Measurements from ENCODE around the gene CADPS.

CADPS gene

DNA sequence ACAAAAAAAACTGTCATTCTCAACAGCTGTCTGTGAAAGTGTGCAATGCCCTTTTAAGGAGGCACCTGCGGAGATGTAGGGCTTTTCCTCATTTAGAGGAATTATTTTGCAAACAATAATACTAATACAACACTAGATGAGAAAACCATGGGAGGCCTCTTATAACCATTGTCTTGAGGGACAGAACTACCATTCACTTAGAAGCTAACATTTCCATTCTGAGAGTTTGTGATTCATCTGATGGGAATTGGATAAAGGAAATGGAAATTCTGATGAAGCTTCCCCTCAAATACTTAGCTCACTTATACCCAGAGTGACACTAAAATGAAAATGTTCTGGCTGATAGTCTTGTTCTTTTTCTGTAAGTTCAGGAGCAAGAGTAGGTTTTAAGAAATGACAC lies 147.7 kb downstream of the CADPS start:
- TF ChIP-seq, protein P1, sequence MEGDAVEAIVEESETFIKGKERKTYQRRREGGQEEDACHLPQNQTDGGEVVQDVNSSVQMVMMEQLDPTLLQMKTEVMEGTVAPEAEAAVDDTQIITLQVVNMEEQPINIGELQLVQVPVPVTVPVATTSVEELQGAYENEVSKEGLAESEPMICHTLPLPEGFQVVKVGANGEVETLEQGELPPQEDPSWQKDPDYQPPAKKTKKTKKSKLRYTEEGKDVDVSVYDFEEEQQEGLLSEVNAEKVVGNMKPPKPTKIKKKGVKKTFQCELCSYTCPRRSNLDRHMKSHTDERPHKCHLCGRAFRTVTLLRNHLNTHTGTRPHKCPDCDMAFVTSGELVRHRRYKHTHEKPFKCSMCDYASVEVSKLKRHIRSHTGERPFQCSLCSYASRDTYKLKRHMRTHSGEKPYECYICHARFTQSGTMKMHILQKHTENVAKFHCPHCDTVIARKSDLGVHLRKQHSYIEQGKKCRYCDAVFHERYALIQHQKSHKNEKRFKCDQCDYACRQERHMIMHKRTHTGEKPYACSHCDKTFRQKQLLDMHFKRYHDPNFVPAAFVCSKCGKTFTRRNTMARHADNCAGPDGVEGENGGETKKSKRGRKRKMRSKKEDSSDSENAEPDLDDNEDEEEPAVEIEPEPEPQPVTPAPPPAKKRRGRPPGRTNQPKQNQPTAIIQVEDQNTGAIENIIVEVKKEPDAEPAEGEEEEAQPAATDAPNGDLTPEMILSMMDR (IDR thresholded peaks at IDR 0.05; ENCODE audit: insufficient read depth, low read depth, low read length, missing control alignments), result no peak
- H3K4me3 ChIP-seq (ENCODE audit: low read depth, low read length), result no peak overlapping the region
- DNase-seq (ENCODE audit: low read depth), result no peak

DNA sequence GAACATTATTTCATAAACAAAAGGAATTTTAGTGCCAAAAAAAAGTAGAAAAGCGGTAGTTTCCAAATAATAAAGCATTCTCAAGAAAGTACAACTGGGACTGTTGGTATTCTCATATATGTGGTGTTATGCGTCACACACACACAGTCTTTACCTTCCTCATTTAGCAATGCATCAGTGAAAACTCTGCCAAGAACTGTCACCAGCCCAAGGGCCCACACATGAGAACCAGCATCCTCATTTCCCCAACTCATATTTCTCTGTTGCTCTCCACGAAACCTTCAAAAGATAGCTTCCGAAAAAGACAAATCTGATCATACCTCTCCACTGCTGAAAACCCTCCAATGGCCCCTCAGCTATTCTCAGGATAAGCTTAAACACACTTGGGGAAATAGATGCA lies 150.7 kb downstream of the CADPS start:
- H3K4me3 ChIP-seq (ENCODE audit: low read depth, low read length), result no peak overlapping the region
- TF ChIP-seq, protein P1 (IDR thresholded peaks at IDR 0.05; ENCODE audit: insufficient read depth, low read depth, low read length, missing control alignments), result no peak
- no peak for DNase-seq (ENCODE audit: low read depth)

DNA sequence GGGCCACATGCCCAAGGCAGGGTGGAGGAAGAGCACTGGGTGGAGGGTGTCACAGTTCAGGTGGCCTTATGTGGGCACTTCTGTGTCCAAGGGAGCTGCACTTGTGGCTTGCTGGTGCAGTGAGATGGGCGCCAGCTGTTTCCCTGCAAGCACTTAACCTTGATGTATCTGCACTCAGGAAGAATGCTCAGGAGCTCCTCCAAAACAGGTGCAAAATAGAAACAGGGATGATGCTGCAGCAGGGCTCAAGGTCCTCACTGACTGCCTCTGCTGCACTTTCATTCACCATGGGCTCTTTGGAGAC lies 151.3 kb downstream of the CADPS start:
- TF ChIP-seq, protein P1 (IDR thresholded peaks at IDR 0.05; ENCODE audit: insufficient read depth, low read depth, low read length, missing control alignments), result no peak
- H3K4me3 ChIP-seq (ENCODE audit: low read depth, low read length), result no peak overlapping the region
- no peak for DNase-seq (ENCODE audit: low read depth)

DNA sequence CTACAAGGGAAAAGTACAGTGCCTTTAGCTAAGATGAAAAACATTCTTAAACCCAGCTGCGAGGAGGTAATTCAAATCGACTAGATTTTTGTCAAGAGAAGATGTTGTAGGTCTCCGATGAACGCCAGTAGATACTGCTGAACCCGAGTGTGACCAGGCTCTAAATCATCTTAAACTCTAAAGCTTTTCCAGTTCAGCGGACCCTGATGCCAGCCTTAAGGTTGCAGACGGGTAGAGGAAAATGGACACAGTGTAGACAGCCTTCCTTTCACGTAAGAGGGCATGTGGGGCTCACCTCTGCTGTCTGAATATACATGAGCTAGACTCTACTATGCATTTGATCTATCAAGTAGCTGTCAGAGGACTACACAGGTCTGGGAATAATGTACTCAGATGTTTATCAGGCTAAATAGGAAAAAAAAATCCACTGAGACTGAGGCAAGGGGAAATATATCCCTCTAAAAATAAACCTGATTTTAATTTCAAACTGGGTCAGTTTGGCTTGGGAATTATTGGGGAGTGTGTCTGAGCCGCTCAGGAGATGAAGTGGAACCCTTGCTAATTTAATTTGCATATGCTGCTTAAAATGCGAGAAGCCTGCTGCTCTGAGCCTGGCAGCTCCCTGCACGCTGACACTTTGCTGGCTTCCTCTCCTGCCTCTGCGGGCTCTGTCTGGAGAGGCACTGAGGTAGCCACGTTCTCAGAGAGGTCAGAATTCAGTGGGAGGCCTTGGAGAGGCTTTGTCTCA lies 151.9 kb downstream of the CADPS start:
- DNase-seq (ENCODE audit: low read depth), result no peak
- TF ChIP-seq, protein P1 (IDR thresholded peaks at IDR 0.05; ENCODE audit: insufficient read depth, low read depth, low read length, missing control alignments), result no peak
- H3K4me3 ChIP-seq (ENCODE audit: low read depth, low read length), result no peak overlapping the region

DNA sequence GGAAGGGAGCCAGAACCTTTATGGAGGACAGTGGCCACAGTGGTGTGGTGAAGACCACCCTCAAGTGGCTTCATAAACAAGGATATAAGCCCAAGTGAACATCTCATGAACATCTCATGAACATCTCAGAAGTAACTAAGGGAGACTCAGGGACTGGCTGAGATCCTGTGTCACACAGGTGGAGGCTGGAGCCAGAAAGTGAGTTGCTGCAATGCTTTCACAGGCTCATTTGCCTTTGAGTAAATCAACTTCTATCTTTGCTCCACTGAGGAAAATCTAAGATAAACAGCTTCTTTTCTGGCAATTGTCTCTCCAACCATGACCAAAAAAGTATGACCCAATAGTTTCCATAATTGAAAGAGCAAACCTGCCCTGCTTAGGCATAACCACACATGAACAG lies 152.9 kb downstream of the CADPS start:
- H3K4me3 ChIP-seq (ENCODE audit: low read depth, low read length), result no peak overlapping the region
- DNase-seq (ENCODE audit: low read depth), result no peak
- TF ChIP-seq, protein P1 (IDR thresholded peaks at IDR 0.05; ENCODE audit: insufficient read depth, low read depth, low read length, missing control alignments), result no peak

DNA sequence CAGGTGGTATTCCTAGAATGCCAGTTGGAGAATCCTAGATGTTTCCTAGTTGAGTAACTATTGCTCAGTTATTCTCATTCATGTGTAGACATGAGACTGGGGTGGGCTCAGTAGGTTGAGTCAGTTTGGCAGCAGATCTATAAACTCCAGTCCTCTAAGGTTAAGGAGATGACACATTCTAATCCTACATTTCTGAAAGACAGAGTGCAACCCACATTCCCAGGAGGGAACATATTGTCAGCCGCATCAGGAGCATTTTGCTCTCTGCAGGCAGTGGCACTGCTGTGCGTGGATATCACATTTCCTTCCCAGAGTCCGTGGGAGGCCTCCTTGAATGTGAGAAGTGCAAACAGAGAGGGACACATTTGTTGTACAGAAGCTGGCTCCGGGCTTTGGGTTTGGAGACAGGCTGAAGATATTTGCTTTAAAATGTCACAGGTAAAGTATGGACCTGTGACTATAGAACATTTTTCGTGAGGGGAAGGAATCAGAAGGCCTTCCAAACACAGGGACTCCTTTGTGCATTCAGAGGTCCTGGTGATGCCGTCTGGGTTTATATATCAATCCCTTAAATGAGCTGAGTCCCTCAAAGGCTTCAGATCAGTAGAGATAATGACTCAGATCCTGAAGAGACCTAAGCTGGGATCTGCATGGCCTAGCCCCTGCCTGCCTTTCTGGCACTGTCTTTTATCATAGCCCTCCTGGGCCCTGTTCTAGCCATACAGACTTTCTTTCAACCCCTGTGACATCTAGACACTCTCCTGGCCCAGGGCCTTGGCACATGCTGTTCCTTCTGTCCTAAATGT lies 156.5 kb downstream of the CADPS start:
- TF ChIP-seq, protein P1 (IDR thresholded peaks at IDR 0.05; ENCODE audit: insufficient read depth, low read depth, low read length, missing control alignments), result no peak
- DNase-seq (ENCODE audit: low read depth), result no peak
- no peak overlapping the region for H3K4me3 ChIP-seq (ENCODE audit: low read depth, low read length)
